EL (cell line): ENCODE measurements around the gene NKX6-1.

ENCODE experiments used
- DNase-seq: peaks from one replicate; pipeline ENCODE4 v3.0.0-alpha.2; 2016

NKX6-1 gene

DNA sequence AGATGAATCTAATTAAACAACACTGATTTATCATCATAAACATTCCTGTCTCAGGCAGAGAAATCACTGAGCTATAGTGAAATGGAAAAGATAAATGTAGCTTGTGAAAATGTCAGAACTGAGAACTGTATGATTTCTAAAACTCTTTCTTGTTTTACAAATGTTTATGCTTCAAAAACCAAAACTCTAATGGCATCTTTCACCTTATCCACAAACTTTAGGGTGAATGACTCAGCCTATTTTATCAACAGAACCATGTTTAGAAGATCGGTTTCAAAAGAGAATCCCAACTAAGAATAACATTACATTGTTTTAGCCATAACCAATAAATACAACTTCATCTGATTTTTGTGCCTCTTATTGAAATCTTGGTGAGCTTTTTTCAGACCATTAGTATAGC is 21.4 kb downstream of the NKX6-1 start:
- DNase-seq: no peak

DNA sequence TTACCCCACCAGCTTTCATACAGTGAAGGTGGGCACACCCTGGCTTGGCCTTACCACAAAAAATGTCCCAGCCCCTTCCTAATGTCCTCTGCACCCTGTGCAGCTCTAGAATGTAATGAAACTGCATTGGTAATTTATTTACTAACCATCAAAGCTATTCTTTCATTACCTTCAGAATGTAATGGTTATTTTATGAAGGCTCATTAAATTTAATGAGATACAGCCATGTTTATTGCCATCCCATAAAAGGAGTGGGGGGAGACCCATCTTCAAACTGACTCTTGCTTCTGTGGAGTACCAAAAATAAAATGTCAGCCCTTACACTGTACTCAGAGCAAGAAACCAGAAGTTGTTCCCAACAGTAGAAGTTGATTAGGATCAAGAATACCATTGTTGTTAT is 25.0 kb downstream of the NKX6-1 start:
- no peak for DNase-seq

DNA sequence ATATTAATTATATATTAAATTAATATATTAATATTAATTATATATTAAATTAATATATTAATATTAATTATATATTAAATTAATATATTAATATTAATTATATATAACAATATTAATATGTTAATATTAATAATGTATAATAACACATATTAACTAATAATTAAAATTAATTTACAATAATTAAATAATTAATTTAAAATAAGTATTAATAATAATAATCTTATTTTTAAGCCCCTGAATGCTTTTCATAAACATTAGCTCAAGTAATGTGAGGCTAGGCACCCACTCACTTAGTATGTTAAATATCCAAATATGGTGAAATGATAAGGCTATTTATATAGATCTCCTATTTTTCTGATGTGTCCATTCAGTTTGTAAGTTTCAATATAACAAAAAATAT is 26.9 kb downstream of the NKX6-1 start:
- no peak for DNase-seq

DNA sequence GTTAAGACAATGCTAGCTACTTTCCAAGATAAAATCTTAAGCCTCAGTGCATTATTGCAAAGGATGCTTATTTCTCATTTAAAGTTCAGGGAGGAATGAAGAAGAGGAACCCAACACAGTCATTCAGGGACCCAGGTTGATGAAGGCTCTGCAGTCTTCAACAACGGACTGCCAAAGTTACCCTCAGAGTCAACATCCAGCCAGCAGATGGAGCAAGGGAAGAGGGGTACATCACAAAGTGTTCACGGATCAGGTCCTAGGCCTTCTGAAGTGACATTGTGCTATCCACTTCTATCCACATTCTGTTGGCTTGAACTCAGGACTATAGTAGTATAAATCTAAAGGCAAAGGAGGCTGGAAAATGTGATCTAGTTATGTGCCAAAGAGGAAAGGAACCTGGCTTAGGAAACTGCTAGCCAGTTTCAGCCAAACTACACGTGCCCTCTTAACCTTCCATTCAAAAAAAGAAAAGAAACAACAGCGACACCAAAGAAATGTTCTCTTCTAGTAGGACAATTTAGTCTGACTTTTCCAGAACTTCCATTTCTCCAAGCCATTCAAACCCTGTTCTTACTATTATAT is 28.8 kb downstream of the NKX6-1 start:
- no peak for DNase-seq

DNA sequence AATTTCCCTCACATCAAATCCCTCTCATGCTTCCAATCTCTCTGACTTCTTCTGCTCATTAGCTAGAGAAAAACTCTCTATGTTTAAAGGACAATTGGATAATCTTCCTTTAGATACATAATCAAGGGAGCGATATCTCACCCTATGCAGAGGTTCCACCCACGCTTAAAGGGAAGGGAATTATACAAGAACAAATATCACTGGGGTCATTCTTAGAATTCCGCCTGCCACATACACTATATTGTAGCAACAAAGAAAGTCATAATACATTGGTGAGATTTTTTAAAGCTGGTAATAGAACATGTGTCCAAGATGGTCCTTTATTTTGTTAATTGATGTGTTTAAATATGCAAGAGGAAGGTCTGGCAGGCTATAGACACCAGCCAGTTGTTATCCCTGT is 31.5 kb downstream of the NKX6-1 start:
- no peak for DNase-seq

DNA sequence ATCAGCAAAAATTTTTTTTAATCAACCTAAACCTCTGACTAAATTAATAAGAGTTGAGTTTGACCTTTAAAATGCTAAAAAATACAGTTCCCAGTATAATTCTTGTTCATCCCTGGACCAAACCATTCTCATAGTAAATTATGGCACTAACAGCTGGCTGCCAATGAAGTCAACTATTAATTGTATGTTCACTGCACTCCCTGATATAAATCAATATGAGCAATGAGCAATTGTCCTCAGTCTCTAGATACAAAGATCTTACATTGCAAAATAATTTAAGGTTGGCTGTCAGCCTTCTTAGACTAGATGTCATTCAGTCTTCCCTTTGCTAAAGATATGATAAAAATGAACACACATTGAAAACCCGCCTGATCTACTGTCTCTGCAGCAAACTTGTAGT is 39.3 kb downstream of the NKX6-1 start:
- DNase-seq: no peak

DNA sequence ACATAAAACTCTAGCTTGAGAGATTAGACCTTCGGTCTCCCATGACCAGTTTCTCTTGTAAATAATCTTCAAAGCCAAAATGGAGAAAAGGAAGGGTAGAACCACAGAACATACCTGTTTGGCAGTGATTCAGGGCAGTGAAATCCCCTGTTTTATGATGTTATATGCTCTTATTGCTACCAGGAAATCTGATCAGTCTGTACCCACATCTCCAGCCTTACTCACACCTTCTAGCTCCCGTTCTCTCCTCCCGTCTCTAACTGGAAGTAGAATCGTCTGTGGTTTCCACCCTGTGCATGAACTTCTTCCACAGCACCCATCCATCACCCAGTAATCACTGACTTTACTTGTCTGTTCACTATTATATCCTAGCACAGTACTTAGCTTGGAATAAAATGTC is 42.9 kb downstream of the NKX6-1 start:
- DNase-seq: no peak

DNA sequence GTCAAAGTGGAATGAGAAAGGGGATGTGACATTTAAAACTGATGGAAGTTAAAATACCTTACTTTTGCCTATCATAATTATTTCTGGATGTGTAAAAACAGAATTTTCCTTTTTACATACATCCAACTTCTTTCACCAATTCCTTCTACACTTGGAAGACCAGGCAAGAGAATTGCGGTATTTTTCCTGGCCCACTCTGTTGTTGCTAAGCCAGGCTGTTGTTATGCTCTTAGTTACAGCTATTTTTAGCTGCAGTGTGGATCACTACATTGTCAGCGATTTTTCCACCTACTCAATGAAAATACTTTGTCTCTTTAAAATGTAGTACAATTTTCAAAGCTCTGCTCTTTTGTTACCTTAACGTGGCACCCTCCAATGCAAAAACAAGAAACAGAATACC is 43.4 kb downstream of the NKX6-1 start:
- DNase-seq: no peak

DNA sequence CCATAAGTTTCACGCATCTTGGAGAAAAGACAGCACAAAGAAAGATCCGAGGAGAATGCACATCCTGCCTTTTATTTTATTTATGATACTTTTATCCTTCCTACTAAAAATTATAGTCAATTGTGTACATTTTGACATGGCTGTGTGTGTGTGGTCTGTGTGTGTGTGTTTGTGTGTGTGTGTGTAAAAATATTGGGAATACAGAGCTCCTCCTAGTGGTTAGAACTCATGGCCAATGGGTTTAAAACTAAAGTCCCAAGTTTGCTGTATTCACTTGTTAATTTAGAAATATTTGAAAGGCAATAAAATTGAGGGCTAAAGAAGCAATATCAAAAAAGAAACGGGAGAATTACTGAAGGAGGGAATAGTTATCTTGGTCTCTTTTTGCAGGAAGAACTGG is 47.5 kb downstream of the NKX6-1 start:
- no peak for DNase-seq

DNA sequence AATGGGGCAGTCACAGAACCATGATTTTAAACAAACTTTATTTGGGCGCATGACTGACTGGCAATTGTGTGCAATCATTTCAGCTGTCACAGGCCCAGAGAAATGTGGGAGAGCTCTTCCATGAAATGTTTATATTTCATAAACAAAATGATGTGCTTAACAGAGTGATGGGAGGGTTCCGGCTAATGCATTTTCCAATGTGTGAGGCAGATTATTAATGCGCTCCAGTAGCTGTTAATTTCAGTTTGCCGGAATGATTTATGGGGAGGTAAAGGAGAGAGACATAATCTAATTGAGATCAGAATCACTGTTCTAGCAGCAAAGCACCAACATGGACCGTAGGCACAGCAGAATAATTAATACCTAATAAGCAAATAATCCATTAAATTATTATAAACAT is 55.6 kb downstream of the NKX6-1 start:
- no peak for DNase-seq

DNA sequence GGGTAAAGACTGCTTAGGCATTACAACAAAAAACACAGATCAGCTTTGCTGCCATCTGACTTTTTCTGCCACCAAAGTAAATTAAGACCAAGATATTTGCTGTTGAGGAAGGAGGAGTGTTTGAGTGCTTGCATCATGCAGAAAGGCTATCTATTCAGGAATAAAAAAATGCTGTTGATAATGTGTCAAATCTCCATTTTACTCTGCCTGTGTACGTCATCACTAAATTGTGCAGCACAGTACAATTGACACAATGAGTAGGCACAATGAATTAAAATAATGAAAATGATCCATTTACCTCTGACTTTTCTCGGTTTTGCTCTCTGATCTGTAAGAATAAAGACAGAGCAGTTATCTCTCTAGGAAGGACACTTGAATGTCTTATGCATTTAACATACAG is 56.3 kb downstream of the NKX6-1 start:
- no peak for DNase-seq
